Fibroblast of villous mesenchyme (primary cell): ENCODE results near the gene RNF182. TPM values are rescaled to one million over a fixed set of nuclear protein-coding genes. Genes with fewer than 3 reads are reported as not detected.

Source experiments
- DNase-seq: peaks from one replicate; pipeline ENCODE4 v3.0.0-alpha.2; 2010; ENCODE audit warnings: low read depth
- H3K4me3 ChIP-seq: 2 replicates; pipeline ENCODE4 v1.5.1; 2011; ENCODE audit warnings: low read depth, mild to moderate bottlenecking, low read length
- CTCF ChIP-seq: IDR thresholded peaks from 2 replicates; pipeline ENCODE4 v1.5.1; 2012; ENCODE audit warnings: low read depth, mild to moderate bottlenecking, low read length; ENCODE audit not compliant: insufficient read depth
- total RNA-seq: library from RNA; depleted of rRNA; stranded (reverse); fragments of >200 nt; gene quantifications from 2 replicates; pipeline ENCODE4 v1.2.3, GENCODE V29; 2012

Gene RNF182
- total RNA-seq, 1 donor: 6.9 TPM

- no peak overlapping the region for H3K4me3 ChIP-seq
- no peak for TF ChIP-seq CTCF
- no peak for DNase-seq
Observed at GRCh38 chr6:13998356-13998755, 73.6 kb downstream of the RNF182 start.

GRCh38 chr6:14000901-14001300 lies 76.1 kb downstream of the RNF182 start:
- DNase-seq: peak; percentile 21
- no peak overlapping the region for H3K4me3 ChIP-seq
- TF ChIP-seq CTCF: no peak

GRCh38 chr6:14001329-14002012 lies 76.7 kb downstream of the RNF182 start:
- peak; percentile 90 for DNase-seq
- no peak for TF ChIP-seq CTCF
- H3K4me3 ChIP-seq: peak overlapping the region; percentile 15

- no peak for TF ChIP-seq CTCF
- H3K4me3 ChIP-seq: no peak overlapping the region
- DNase-seq: no peak
Observed at GRCh38 chr6:14002176-14002947, 77.6 kb downstream of the RNF182 start.

- H3K4me3 ChIP-seq: no peak overlapping the region
- TF ChIP-seq CTCF: no peak
- no peak for DNase-seq
Observed at GRCh38 chr6:14004258-14004657, 79.5 kb downstream of the RNF182 start.

GRCh38 chr6:14008809-14009208 lies 84.1 kb downstream of the RNF182 start:
- DNase-seq: no peak
- TF ChIP-seq CTCF: no peak

More at GRCh38 chr6:14008809-14009208, 84.1 kb downstream of the RNF182 start:
- H3K4me3 ChIP-seq: no peak overlapping the region
